ENCODE measurements around the gene VWA5A.

The VWA5A gene

GRCh38 chr11:124172599-124172998, 57.3 kb downstream of the VWA5A start:
- Histone ChIP-seq H3K4me3 (ENCODE audit: low read depth, low read length) (no peak overlapping the region), H3K27me3 (replicated peaks) (no peaks in the 10 kb centered on the region), H3K27ac (no peak overlapping the region), H3K36me3 (replicated peaks) (no peaks in the 10 kb centered on the region)
- in situ Hi-C loops (cut with HindIII; ENCODE audit: low pct_ligation_motif_present, low sequenced_read_pairs), result no loop called here
- DNase-seq, result no peak
- TF ChIP-seq CTCF (IDR thresholded peaks at IDR 0.05; ENCODE audit: low read depth, low read length, missing control alignments), result no peak

GRCh38 chr11:124174001-124174583, 58.8 kb downstream of the VWA5A start:
- H3K27ac ChIP-seq, result no peak overlapping the region
- H3K27me3 ChIP-seq (replicated peaks), result no peaks in the 10 kb centered on the region
- no peak overlapping the region for H3K4me3 ChIP-seq (ENCODE audit: low read depth, low read length)
- DNase-seq, result peak; percentile 52
- no peaks in the 10 kb centered on the region for H3K36me3 ChIP-seq (replicated peaks)
- TF ChIP-seq CTCF (IDR thresholded peaks at IDR 0.05; ENCODE audit: low read depth, low read length, missing control alignments), result no peak
- in situ Hi-C loops (cut with HindIII; ENCODE audit: low pct_ligation_motif_present, low sequenced_read_pairs), result no loop called here

- Histone ChIP-seq H3K27ac (no peak overlapping the region), H3K27me3 (replicated peaks) (no peaks in the 10 kb centered on the region), H3K36me3 (replicated peaks) (no peaks in the 10 kb centered on the region), H3K4me3 (ENCODE audit: low read depth, low read length) (no peak overlapping the region)
- no peak for DNase-seq
- in situ Hi-C loops (cut with HindIII; ENCODE audit: low pct_ligation_motif_present, low sequenced_read_pairs), result no loop called here
- no peak for TF ChIP-seq CTCF (IDR thresholded peaks at IDR 0.05; ENCODE audit: low read depth, low read length, missing control alignments)
Observed at GRCh38 chr11:124176925-124177715, 61.9 kb downstream of the VWA5A start.

- in situ Hi-C loops (cut with HindIII; ENCODE audit: low pct_ligation_motif_present, low sequenced_read_pairs), result no loop called here
- DNase-seq, result no peak
- Histone ChIP-seq H3K27ac (no peak overlapping the region), H3K27me3 (replicated peaks) (no peaks in the 10 kb centered on the region), H3K4me3 (ENCODE audit: low read depth, low read length) (no peak overlapping the region), H3K36me3 (replicated peaks) (no peaks in the 10 kb centered on the region)
- no peak for TF ChIP-seq CTCF (IDR thresholded peaks at IDR 0.05; ENCODE audit: low read depth, low read length, missing control alignments)
Observed at GRCh38 chr11:124179310-124179709, 64.1 kb downstream of the VWA5A start.

- Histone ChIP-seq H3K27me3 (replicated peaks) (no peaks in the 10 kb centered on the region), H3K36me3 (replicated peaks) (no peaks in the 10 kb centered on the region), H3K27ac (no peak within 1 kb of the TSS), H3K4me3 (ENCODE audit: low read depth, low read length) (no peak within 1 kb of the TSS)
- no peak for DNase-seq
- TF ChIP-seq CTCF (IDR thresholded peaks at IDR 0.05; ENCODE audit: low read depth, low read length, missing control alignments), result no peak
- in situ Hi-C loops (cut with HindIII; ENCODE audit: low pct_ligation_motif_present, low sequenced_read_pairs), result no loop called here
Observed at GRCh38 chr11:124183068-124183467, 67.8 kb downstream of the VWA5A start, which contains the start of gene OR10D3. TSS of gene OR10D3 (plus strand) at chr11:124183345. CDS start at chr11:124185270, 1,925 bp downstream.
